Measurements from ENCODE around the gene CCDC149.

The CCDC149 gene

DNA sequence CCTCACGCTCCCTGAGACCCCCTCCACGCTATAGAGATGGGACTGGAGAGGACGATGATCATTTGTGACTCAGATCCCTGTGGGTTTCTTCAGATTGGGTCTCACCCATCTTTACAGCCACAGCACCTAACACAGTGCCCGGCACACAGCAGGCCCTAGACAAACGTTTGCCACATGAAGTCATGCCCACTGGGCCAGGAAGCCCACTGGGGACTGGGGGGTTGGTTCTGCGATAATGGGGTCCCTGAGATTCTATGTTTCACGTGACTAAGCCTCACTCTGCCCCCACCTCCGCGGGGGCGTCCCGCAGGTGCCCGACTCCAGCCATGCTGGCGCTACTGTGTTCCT, 113.7 kb downstream of the CCDC149 start:
- DNase-seq = no peak

DNA sequence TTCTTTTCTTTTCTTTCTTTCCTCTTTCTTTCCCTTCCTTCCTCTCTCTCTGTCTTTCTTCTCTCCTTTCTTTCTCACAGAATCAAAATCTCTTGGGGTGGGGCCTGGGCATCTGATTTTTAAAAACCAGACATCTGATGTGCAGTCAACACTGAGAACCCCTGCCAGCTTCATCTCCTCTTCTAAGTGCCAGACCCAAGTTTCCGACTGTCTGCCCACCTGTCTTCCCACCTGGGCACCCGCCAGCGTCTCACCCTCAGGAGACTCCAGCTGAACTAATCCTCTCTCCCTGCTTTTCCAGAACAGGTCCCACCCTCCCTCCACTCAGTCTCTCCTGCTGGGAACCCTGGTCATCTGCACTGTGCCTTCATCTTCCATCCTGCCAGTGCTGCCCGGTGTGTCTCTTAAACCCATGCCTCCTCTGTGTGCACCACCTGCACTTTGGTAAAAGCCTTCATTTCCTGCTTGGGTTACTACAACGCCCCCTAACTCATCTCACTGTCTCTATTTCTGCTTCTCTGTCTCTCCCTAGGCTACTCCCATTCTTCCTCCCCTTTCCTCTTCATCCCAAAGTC, 114.7 kb downstream of the CCDC149 start:
- no peak for DNase-seq

DNA sequence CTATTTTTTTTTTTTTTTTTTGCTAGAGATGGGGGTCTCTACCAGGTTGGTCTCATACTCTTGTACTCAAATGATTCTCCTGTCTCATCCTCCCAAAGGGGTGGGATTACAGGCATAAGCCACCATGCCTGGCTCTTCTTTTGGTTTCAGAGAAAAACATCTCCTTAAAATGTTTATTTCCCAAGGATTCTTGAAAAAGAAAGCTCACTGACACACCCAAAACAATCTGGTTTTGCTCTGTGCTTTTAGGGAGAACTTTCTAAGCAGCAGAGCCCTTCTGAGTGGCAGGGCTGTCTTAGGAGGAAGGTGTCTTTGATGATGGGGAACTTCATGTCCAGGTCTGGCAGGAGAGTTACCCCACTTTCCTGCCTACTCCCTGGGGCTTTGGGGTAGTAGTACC, 116.2 kb downstream of the CCDC149 start:
- DNase-seq = no peak

DNA sequence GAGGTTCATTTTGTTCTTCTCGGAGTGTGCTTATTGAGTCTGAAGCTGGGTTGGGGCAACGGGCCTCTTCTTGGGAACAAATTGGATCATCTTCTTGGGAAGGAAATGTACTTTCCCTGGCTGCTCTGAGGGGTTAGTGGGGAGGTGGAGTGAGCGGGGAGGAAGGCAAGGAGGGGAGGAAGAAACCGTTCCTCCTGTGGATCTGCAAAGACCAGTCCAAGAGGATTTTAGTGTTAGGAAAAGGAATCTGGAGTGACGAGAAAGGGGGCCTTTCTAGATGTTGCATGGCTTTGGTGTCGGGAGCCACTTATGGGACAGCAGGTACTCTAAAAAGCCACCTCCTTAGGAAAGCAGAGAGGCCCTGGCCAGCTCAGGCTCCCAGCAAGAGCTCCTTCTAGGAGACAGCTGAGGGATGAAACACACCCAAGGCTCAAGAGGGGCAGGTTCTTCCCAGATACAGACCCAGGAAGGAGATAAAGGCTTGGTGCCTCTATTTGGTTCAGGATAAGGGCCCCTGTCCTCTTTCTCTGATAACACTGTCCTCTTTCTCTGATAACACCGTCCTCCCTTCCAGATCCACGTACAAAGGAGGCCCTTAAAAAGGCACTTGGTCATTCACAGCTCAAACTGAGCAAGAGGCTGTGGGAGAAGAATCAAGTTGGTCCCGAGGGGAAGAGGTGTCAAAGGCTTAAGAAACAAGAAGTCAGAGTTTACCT, 117.0 kb downstream of the CCDC149 start:
- DNase-seq = no peak

DNA sequence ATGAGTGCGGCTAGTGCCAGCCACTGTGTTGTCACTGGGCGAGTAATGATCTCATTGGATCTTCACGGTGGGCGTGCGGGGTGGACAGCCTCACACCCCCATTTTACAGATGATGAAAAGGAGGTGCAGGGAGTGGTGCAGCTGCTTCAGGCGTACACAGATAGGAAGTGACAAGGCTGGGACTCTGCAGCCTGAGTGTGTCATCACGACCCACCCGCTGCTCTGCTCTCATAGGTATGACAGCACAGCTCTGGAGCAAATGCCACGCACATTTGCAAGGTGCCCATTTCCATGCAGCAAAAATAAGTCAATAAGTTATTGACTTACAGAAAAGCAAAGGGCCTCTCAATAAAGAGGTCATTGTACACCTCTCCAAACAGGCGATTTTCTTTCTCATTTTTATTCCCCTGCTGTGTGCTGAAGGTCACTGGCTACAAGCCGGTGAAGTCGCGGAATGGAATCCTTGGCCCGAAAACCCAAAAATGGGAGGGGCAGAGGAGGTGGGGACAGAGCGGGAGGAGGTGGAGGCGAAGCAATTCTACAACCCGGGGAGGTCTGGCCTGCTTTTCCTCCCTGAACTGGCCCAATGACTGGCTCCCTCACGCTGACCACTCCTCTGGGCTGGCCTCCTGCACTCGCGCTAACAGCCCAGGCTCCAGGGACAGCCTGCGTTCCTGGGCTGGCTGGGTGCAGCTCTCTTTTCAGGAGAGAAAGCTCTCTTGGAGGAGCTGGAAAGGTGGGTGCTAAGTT, 117.8 kb downstream of the CCDC149 start, which contains the start of gene SOD3:
Gene SOD3, plus strand, starts transcription at position 658 of the 750 bp plus-strand sequence. CDS start 3,949 bp downstream, outside the sequence.
- peak in 1 of 2 donors; percentile 35 for DNase-seq

DNA sequence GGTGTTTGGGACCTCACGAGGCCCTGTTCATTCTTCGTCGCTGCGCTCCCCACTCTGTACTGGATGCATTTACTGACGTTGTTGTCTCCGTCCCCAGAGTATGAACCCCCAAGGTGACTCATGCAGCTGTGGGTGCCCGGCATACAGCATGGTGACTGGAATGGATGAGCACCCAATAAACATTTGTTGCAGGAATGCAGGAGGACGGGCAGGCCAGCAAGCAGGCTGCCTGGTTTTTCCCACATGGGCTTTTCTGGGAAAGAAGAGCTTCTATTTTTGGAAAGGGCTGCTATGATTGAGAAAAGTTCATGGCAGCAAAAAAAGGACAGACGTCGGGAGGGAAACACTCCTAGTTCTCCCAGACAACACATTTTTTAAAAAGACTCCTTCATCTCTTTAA, 118.4 kb downstream of the CCDC149 start:
- no peak for DNase-seq

DNA sequence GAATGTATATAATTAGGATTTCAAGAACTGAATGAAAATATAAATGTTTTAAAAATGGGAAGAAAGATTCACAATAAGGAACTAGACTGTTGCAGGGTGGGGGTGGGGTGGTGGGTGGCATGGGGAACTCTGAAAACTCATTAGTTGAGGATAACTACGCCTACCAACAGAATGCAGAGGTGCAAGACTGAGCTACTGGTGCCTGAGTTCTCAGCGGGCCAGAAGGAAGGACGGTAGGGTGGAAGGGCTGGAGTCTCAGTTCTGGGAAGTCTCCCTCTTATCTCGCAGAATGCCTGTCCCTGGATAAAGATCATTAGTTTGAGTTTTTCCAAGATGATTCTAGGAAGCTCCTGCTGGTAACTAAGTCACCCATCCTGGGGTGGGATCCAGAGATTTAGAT, 118.8 kb downstream of the CCDC149 start:
- DNase-seq = peak; percentile 55 to 74

DNA sequence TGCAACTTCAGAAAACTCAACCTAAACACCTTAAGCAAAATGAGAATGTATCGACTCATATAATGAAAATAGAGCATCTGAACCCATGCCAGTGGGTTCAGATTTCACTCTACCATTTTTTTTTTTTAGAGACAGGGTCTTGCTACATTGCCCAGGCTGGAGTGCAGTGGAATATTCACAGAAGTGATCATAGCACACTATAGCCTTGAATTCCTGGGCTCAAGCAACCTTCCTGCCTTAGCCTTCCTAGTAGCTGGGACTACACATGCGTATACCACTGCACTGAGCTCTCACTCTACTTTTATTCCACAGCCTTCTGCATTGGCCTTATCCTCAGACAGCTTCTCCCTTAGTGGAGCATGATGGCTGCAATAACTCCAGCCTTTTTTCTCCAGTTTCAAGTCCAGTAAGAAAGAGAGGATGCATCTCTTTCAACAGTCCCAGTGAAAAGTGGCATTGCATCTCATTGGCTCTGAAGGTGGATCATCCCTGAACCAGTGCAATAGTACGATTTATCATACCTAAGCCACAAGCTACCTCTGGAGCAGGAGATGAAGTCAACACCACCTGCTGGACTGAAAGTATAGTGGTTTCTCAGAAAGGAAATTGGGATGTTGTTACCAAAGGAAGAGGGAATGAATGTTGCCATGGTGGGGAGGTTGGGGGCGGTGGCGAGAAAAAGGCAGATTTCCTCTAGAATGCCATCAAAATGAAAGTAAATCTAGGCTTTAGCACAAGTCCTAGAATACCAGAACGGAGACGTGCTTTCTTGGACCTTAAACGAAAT, 119.4 kb downstream of the CCDC149 start:
- DNase-seq = peak in 1 of 2 donors; percentile 43

DNA sequence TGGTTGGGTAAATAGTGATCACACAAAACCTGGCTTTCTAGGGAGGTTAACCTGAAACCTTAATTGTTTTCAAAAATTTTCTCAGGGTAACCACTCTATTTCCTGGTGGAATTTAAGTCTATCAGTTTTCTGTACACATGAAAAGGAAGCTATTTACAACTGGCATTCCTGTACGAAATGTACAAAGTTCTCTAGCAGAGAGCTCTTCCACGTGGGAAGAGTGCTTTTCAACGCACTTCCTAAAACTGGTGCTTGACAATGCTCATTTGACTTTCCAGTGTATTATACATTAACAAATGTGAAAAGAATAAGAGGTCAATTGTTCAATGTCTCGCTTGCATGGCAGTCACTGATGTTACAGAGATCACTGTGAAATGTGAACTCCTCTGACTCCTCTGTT, 120.3 kb downstream of the CCDC149 start:
- no peak for DNase-seq

DNA sequence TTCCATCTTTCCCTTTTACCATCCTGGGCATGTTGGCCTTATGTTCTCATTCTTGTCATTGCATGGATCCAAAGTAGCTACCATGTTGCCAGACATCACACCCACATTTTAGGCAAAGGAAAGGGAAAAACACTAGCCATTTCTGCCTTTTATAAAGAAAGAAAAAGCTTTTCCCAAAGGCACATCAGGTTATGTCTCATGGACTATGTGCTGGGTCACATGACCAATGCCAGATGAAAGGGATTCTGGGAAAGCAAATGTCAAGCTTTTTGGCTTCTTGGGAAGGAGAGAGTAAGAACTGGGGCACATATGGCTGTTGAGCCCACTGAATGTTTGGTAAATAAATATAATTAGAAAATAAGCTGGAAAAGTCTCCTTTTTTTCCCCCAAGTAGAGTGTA, 121.8 kb downstream of the CCDC149 start:
- DNase-seq = no peak

DNA sequence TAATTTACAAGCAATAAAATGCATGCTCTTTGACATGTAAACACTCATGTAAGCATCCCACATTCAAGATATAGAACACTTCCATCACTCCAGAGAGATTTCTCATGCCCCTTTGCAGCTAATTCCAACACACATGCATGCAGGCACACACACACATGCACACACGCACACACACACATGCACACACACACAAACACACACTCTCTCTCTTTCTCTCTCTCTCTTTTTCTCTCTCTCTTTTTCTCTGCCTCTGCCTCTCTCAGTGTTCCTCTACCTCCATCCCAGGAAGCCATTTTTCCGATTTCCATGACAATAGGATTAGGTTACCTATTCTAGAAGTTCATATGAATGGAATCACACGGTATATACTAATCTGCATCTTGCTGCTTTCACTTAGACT, 129.3 kb downstream of the CCDC149 start:
- DNase-seq = no peak

DNA sequence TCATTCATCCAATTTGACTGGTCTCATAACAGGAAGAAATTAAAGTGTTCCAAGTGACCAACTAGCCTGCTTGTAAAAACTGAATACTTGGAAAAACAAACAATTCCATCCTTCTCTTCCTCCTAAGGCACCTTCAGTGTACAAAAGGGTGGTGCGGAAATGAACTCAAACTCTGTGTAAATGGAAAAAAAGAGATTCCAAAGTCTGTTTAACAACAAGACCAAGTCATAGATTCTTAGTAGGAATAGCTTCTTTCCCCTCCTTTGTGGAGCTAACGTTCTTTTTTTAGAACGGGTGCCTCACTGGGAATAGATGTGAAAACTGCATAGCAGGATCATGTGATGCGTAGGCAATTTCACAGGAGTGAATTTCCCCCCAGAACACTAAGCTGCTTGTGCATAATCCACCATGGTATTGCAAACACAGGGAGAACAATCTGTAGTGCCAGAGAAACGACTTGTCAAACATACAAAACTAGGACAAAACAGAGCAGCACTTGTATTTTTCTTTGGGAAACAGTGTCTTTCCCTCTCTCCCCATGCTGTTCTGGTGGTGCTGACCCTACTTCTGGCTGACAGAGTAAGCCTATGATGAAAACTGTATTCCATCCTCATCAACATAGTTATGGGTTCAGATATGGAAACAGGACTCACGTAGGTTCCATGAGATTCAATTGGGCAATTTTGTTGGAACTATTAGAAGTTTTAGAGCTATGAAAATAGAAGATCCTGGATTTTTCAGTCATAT, 130.7 kb downstream of the CCDC149 start:
- no peak for DNase-seq

DNA sequence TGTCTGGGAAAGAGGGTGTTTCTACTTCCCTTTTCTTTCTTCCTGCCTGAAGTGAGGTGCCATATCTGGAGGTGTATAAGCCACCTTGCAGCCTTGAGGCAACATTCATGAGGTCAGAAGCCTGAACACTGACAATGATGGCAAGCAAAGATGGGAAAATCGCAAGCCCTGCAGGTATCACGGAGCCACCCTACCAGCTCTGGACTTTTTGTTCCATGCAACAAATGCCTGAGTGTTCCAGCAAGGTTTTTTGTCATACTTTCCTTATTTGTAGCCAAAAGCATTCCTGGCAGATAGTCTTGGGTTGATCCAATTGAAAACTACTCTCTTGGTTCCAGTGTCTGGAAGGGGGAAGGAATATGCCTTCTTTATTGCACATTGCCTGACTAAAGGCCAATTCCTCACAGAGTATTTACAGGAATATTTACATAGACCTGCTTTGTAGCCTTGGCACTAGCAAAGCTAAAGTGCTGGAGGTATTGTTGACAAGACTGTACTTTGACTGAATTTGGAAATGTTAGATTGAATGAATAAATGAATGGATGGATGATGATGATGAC, 131.8 kb downstream of the CCDC149 start:
- DNase-seq = no peak

DNA sequence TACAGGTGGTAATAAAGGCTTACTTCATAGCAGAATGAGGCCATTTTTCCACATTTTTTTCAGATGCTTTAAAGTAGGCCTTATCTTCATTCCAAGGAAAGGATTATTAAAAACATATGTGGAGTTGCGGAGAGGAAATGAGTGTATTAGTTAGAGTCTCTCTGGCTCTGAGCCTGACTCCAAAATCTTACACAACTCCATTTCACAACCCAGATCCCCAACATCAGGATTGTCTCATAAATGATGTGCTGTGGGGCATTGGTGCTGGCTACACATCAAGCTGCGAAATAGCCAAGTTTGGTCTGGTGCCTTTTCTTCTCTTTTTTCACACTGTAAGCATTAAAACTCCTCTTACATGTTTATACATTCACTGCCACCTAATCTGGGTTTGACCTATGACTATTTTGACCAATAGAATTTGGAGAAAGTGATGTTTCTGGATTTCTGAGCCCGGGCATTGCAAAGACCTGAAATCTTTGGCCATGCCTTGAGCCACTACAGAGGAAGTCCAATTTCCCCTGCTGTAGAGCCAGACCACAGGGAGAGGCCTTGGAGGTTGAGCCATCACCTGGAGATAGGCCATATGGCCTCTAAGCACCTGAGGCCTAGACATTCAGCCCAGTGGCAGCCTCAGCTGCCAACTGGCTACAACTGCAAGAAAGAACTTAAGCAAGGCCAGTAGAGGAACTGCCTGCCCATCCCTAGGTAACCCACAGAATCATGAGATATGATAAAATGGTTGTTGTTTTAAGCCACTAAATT, 134.2 kb downstream of the CCDC149 start:
- DNase-seq = peak; percentile 27 to 28

DNA sequence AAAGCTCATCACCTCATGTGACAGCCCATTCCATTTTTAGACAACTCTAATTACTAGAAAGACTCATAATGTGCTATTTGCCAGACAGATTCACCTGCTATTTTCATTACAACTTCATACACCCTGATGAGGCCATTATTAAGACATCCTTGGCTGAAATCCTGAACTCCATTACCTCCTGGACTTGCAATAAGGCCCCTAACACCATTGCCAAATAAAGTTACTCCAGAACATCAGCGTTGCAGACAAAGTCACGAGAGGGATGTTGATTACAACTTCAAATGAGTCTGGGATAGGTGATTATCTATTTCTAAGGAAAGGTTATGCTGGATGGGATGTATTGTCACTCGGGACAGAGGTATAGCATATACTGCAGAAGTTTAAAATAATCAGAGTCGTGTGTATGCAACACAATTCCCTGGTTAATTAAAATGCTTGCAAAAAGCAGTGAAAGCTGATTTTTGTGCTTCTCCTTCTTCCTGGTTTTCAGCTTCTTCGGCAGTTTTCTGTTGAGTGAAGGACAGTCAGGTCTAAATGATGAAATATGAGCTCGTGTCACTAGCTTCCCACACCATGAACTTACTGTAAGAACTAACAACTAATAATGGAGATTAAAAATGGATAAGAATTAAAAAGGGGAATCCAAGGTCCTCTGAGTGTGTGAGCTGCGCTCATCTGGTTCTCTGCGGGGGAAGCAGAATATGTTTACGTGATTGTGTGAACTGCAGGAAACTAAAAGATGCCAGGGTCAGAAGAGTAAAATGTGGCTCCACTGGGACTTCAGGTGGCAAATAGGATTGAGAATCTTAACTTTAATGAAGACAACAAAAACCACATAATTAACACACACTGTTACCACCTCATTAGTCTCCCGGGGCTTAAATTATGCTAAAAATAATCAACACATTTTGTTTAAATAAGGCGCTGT, 135.0 kb downstream of the CCDC149 start:
- DNase-seq = no peak

DNA sequence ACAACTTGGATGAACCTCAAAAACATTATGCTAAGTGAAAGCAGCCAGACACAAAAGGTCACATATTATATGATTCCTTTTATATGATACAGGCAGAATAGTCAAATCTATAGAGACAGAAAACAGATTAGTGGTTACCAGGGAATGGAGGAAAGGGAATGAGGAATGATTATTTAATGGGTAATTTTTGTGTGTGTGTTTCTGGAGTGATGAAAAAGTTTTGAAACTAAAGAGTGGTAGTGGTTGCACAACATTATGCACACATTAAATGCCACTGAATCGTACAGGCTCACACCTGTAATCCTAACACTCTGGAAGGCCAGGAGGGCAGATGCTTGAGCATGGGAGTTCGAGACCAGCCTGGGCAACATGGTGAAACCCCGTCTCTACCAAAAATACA, 137.1 kb downstream of the CCDC149 start:
- DNase-seq = no peak

DNA sequence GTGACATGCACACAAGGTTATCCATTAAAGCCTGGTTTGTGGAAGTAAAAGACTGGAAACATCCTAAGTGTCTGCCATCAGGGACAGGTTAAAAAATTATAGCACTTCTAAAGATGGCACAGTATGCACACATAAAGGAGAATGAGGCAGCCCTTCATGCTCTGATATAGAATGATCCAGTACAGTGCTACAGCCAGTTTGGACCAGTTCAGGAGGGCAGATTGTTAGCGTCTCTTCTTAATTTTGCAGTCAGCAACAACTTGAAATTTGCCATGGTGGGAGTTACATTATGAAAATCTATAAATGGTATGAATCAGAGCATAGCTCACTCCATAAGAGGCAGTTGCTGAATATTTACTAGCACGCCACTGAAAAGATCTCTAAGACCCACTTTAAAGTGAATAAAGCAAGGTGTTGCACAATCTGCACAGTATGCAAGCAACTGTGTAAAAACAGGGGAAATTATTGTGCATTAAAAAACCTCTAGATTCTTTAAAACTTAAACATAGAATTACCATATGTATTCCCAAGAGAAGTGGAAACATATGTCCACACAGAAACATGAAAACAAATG, 137.7 kb downstream of the CCDC149 start:
- no peak for DNase-seq

DNA sequence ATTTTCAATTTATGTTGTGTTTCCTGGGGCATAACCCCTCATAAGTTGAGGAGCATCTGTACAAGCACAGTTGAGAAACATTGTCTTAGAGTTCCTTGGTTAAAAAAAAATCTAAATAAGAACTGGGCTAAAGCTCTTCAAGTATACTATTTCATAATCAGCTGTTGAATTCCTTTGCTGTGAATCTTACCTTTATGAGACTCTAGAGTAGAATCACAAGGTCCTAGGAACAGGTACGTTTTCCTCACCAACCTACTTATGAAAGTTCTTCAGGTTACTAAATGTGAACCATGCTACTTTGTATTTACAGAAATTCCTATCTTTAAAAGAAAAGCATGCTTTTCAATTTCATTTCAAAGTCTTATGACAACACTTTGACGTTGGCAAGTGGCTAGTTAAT, 138.4 kb downstream of the CCDC149 start:
- no peak for DNase-seq

DNA sequence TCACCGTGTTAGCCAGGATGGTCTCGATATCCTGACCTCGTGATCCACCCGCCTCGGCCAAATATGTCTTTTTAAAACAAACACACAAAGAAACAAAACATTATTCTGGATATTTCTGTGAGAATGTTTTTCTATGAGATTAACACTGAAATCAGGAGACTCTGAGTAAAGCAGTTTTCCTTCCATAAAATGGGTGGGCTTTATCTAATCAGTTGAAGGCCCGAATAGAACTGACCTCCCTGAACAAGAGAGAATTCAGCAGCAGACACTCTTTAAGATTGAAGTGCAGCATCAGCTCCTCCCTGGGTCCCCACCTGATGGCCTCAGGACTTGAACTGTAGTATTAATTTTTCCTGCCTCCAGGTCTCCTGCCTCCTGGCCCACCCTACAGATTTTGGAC, 139.9 kb downstream of the CCDC149 start:
- no peak for DNase-seq
